ENCODE measurements around the gene STRAP. TPM values are rescaled to one million over a fixed set of nuclear protein-coding genes. Genes with fewer than 3 reads are reported as not detected.
"Not testable (repeated sequence)": the region's sequence is repeated elsewhere in the genome, so short reads cannot be mapped to it uniquely, and the experiment has no call there.

The STRAP gene
- total and polyA plus RNA-seq, 4 donors, result 64.1 to 238 (median 145) TPM

DNA sequence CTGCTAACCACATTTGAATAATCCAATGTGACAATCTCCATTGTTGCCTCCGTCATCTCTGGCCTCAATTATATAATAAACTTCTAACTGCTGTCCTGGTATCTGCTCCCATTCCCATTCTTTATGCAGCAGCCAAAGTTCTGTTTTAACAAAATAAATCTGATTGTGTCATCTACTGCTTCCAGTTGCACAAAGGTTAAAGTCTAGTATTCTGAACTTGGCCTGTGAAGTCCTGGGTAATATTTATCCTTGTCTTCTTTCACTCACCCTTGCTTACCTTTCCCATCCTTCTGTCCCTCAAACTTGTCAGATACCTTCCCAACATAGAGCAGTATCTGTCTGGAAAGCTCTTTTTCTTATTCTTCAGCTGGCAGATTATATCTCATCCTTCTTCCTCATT, 19.3 kb upstream of the STRAP start:
- Histone ChIP-seq H3K36me3 (ENCODE audit: control insufficient read depth, insufficient read depth, low read length) (no peaks in the 10 kb centered on the region), H3K27ac (ENCODE audit: low read depth, low read length) (no peak overlapping the region), H3K4me1 (ENCODE audit: control insufficient read depth, insufficient read depth, low read length) (no peaks in the 10 kb centered on the region), H3K4me3 (ENCODE audit: low read depth, low read length) (no peak overlapping the region), H3K27me3 (ENCODE audit: control insufficient read depth, insufficient read depth, low read length) (no peaks in the 10 kb centered on the region), H3K9me3 (ENCODE audit: control insufficient read depth, insufficient read depth, low read length) (no peaks in the 10 kb centered on the region)
- no peak for DNase-seq (ENCODE audit: low read depth in 4 of 6, low spot score in 6 of 6)
- WGBS (ENCODE audit: insufficient coverage), result 75% methylated on average over 1 of the region's 1 CpG

GRCh38 chr12:15863372-15863771, 18.8 kb upstream of the STRAP start:
- WGBS (ENCODE audit: insufficient coverage), result 68% methylated on average over 9 of the region's 9 CpGs
- Histone ChIP-seq H3K4me1 (ENCODE audit: control insufficient read depth, insufficient read depth, low read length) (no peaks in the 10 kb centered on the region), H3K36me3 (ENCODE audit: control insufficient read depth, insufficient read depth, low read length) (no peaks in the 10 kb centered on the region), H3K27me3 (ENCODE audit: control insufficient read depth, insufficient read depth, low read length) (no peaks in the 10 kb centered on the region), H3K9me3 (ENCODE audit: control insufficient read depth, insufficient read depth, low read length) (no peaks in the 10 kb centered on the region), H3K4me3 (ENCODE audit: low read depth, low read length) (no peak overlapping the region), H3K27ac (ENCODE audit: low read depth, low read length) (no peak overlapping the region)
- DNase-seq (ENCODE audit: low read depth in 4 of 6, low spot score in 6 of 6), result no peak

GRCh38 chr12:15863984-15864383, 18.2 kb upstream of the STRAP start:
- H3K27ac ChIP-seq (ENCODE audit: low read depth, low read length), result no peak overlapping the region
- no peaks in the 10 kb centered on the region for H3K36me3 ChIP-seq (ENCODE audit: control insufficient read depth, insufficient read depth, low read length)

GRCh38 chr12:15868186-15868585, 14.0 kb upstream of the STRAP start:
- Histone ChIP-seq H3K4me1 (ENCODE audit: control insufficient read depth, insufficient read depth, low read length) (no peaks in the 10 kb centered on the region), H3K27ac (ENCODE audit: low read depth, low read length) (no peak overlapping the region), H3K4me3 (ENCODE audit: low read depth, low read length) (no peak overlapping the region), H3K9me3 (ENCODE audit: control insufficient read depth, insufficient read depth, low read length) (no peaks in the 10 kb centered on the region), H3K36me3 (ENCODE audit: control insufficient read depth, insufficient read depth, low read length) (no peaks in the 10 kb centered on the region), H3K27me3 (ENCODE audit: control insufficient read depth, insufficient read depth, low read length) (no peaks in the 10 kb centered on the region)
- WGBS (ENCODE audit: insufficient coverage), result 100% methylated on average over 1 of the region's 3 CpGs
- no peak for DNase-seq (ENCODE audit: low read depth in 4 of 6, low spot score in 6 of 6)

More at GRCh38 chr12:15863984-15864383, 18.2 kb upstream of the STRAP start:
- DNase-seq (ENCODE audit: low read depth in 4 of 6, low spot score in 6 of 6), result no peak
- WGBS (ENCODE audit: insufficient coverage), result 89% methylated on average over 4 of the region's 6 CpGs
- Histone ChIP-seq H3K9me3 (ENCODE audit: control insufficient read depth, insufficient read depth, low read length) (no peaks in the 10 kb centered on the region), H3K4me3 (ENCODE audit: low read depth, low read length) (no peak overlapping the region), H3K27me3 (ENCODE audit: control insufficient read depth, insufficient read depth, low read length) (no peaks in the 10 kb centered on the region), H3K4me1 (ENCODE audit: control insufficient read depth, insufficient read depth, low read length) (no peaks in the 10 kb centered on the region)

DNA sequence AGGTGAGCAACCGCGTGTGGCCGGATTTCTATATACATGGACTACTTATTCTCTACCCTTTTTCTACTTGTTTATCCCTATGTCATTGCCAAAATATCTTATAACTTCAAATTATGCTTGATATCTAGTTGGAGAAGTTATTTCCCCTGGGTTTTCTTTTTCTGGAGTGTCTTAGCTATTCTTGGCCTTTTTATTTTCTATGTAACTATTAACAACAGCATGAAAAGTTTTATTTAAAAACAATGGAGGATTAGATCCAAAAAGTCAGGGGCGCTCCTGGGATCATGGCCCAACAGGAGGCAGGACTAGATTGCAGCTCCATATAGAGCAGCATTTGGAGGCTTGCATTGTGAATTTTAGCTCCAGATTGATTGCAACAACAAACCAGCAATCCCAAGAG, 8.6 kb upstream of the STRAP start:
- Histone ChIP-seq H3K4me3 (ENCODE audit: low read depth, low read length) (no peak overlapping the region), H3K36me3 (ENCODE audit: control insufficient read depth, insufficient read depth, low read length) (peaks cover 5% of the 10 kb centered on the region), H3K27ac (ENCODE audit: low read depth, low read length) (no peak overlapping the region), H3K27me3 (ENCODE audit: control insufficient read depth, insufficient read depth, low read length) (no peaks in the 10 kb centered on the region), H3K9me3 (ENCODE audit: control insufficient read depth, insufficient read depth, low read length) (no peaks in the 10 kb centered on the region), H3K4me1 (ENCODE audit: control insufficient read depth, insufficient read depth, low read length) (no peaks in the 10 kb centered on the region)
- DNase-seq (ENCODE audit: low read depth in 4 of 6, low spot score in 6 of 6), result no peak
- no CpG with 5 or more reads among the region's 4 CpGs for WGBS (ENCODE audit: insufficient coverage)

- not testable (repeated sequence) for H3K27ac ChIP-seq (ENCODE audit: low read depth, low read length); DNase-seq (ENCODE audit: low read depth in 4 of 6, low spot score in 6 of 6); H3K4me3 ChIP-seq (ENCODE audit: low read depth, low read length); H3K4me1 ChIP-seq (ENCODE audit: control insufficient read depth, insufficient read depth, low read length); H3K9me3 ChIP-seq (ENCODE audit: control insufficient read depth, insufficient read depth, low read length); H3K27me3 ChIP-seq (ENCODE audit: control insufficient read depth, insufficient read depth, low read length); H3K36me3 ChIP-seq (ENCODE audit: control insufficient read depth, insufficient read depth, low read length)
- over 99% methylated on average over 19 of the region's 20 CpGs for WGBS (ENCODE audit: insufficient coverage)
Measured at GRCh38 chr12:15874556-15875145, 7.5 kb upstream of the STRAP start.

- Histone ChIP-seq H3K27ac (ENCODE audit: low read depth, low read length) (no peak overlapping the region), H3K36me3 (ENCODE audit: control insufficient read depth, insufficient read depth, low read length) (peaks cover 5% of the 10 kb centered on the region), H3K4me1 (ENCODE audit: control insufficient read depth, insufficient read depth, low read length) (no peaks in the 10 kb centered on the region), H3K4me3 (ENCODE audit: low read depth, low read length) (no peak overlapping the region), H3K9me3 (ENCODE audit: control insufficient read depth, insufficient read depth, low read length) (no peaks in the 10 kb centered on the region), H3K27me3 (ENCODE audit: control insufficient read depth, insufficient read depth, low read length) (no peaks in the 10 kb centered on the region)
- 100% methylated on average over 1 of the region's 1 CpG for WGBS (ENCODE audit: insufficient coverage)
- DNase-seq (ENCODE audit: low read depth in 4 of 6, low spot score in 6 of 6), result no peak
Measured at GRCh38 chr12:15875863-15876262, 6.3 kb upstream of the STRAP start.

- no peaks in the 10 kb centered on the region for H3K9me3 ChIP-seq (ENCODE audit: control insufficient read depth, insufficient read depth, low read length)
- no peak overlapping the region for H3K27ac ChIP-seq (ENCODE audit: low read depth, low read length)
- DNase-seq (ENCODE audit: low read depth in 4 of 6, low spot score in 6 of 6), result no peak
- no peaks in the 10 kb centered on the region for H3K27me3 ChIP-seq (ENCODE audit: control insufficient read depth, insufficient read depth, low read length)
- H3K4me3 ChIP-seq (ENCODE audit: low read depth, low read length), result no peak overlapping the region
- WGBS (ENCODE audit: insufficient coverage), result 88% methylated on average over 2 of the region's 3 CpGs
- no peaks in the 10 kb centered on the region for H3K4me1 ChIP-seq (ENCODE audit: control insufficient read depth, insufficient read depth, low read length)
- H3K36me3 ChIP-seq (ENCODE audit: control insufficient read depth, insufficient read depth, low read length), result peaks cover 4% of the 10 kb centered on the region
Measured at GRCh38 chr12:15879413-15879812, 2.8 kb upstream of the STRAP start.

DNA sequence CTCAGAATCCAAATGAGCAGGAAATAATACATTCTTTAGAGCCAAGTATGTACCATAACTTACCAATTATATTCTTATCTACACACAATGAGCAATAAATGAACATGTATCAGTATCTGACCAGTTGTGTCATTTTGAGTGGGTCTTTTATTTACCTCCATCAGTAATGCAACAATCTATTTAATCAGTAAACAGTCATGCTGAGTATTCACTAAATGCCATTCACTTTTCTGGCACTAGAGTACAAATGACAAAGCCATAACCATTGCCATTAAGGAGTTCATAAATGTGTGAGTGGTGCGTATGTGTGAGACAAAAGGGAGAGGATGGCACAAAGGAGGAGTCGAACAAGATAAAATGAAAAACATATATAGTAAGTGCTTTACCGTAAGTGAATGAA, 1.5 kb upstream of the STRAP start:
- no peak overlapping the region for H3K27ac ChIP-seq (ENCODE audit: low read depth, low read length)
- H3K9me3 ChIP-seq (ENCODE audit: control insufficient read depth, insufficient read depth, low read length), result no peaks in the 10 kb centered on the region

GRCh38 chr12:15883536-15883935, 1.3 kb downstream of the STRAP start:
- H3K27me3 ChIP-seq (ENCODE audit: control insufficient read depth, insufficient read depth, low read length), result no peaks in the 10 kb centered on the region
- peak overlapping the region; percentile 100 for H3K4me3 ChIP-seq (ENCODE audit: low read depth, low read length)
- DNase-seq (ENCODE audit: low read depth in 4 of 6, low spot score in 6 of 6), result peak in 1 of 6 donors; percentile 2
- 52% methylated on average over 6 of the region's 6 CpGs for WGBS (ENCODE audit: insufficient coverage)
- no peak overlapping the region for H3K27ac ChIP-seq (ENCODE audit: low read depth, low read length)
- H3K36me3 ChIP-seq (ENCODE audit: control insufficient read depth, insufficient read depth, low read length), result no peaks in the 10 kb centered on the region
- H3K9me3 ChIP-seq (ENCODE audit: control insufficient read depth, insufficient read depth, low read length), result no peaks in the 10 kb centered on the region
- no peaks in the 10 kb centered on the region for H3K4me1 ChIP-seq (ENCODE audit: control insufficient read depth, insufficient read depth, low read length)

More for the DNA sequence above, 1.5 kb upstream of the STRAP start:
- DNase-seq (ENCODE audit: low read depth in 4 of 6, low spot score in 6 of 6), result no peak
- 85% methylated on average over 2 of the region's 3 CpGs for WGBS (ENCODE audit: insufficient coverage)
- Histone ChIP-seq H3K4me1 (ENCODE audit: control insufficient read depth, insufficient read depth, low read length) (no peaks in the 10 kb centered on the region), H3K36me3 (ENCODE audit: control insufficient read depth, insufficient read depth, low read length) (no peaks in the 10 kb centered on the region), H3K27me3 (ENCODE audit: control insufficient read depth, insufficient read depth, low read length) (no peaks in the 10 kb centered on the region), H3K4me3 (ENCODE audit: low read depth, low read length) (no peak overlapping the region)

Data from spinal cord (tissue), 10 donors.